Endothelial cell of umbilical vein (primary cell): ENCODE data around the gene GLUL.

Experiments
- CTCF ChIP-seq, 2 donors: IDR thresholded peaks; 1 replicate in 1 of 2; 2 replicates in 1 of 2; pipeline ENCODE4 v1.5.1; 2011; ENCODE audit warnings: low read length in 2 of 2, mild to moderate bottlenecking in 2 of 2, moderate library complexity in 2 of 2, control low read depth in 1 of 2, inconsistent platforms in 1 of 2, low read depth in 1 of 2; ENCODE audit not compliant: insufficient read depth in 1 of 2; ENCODE audit errors: extremely low read depth in 1 of 2
- EZH2 ChIP-seq: IDR thresholded peaks from 2 replicates; pipeline ENCODE4 v1.6.1; 2012; ENCODE audit warnings: borderline replicate concordance, low read depth, mild to moderate bottlenecking, moderate library complexity, low read length, inconsistent platforms; ENCODE audit not compliant: severe bottlenecking
- JUN ChIP-seq: IDR thresholded peaks from 2 replicates; pipeline ENCODE4 v1.6.1; 2011; ENCODE audit warnings: borderline replicate concordance, low read depth; ENCODE audit not compliant: insufficient read length, insufficient read depth
- MAX ChIP-seq: IDR thresholded peaks from 2 replicates; pipeline ENCODE4 v1.6.1; 2011; ENCODE audit not compliant: insufficient read depth, insufficient read length
- POLR2A ChIP-seq: IDR thresholded peaks from 2 replicates; pipeline ENCODE4 v1.6.1; 2012; ENCODE audit warnings: low read depth, mild to moderate bottlenecking, control low read depth, low read length
- POLR2AphosphoS5 ChIP-seq: IDR thresholded peaks from 2 replicates; pipeline ENCODE4 v1.6.1; 2012; ENCODE audit warnings: low read depth, mild to moderate bottlenecking, control low read depth, low read length, moderate library complexity; ENCODE audit not compliant: insufficient read depth

GRCh38 chr1:182392050-182393028, 749 bp upstream of the GLUL start:
- TF ChIP-seq CTCF (IDR thresholded peaks at IDR 0.05; ENCODE audit: extremely low read depth in 1 of 2, insufficient read depth in 1 of 2, low read depth in 1 of 2, low read length in 2 of 2) (no peak), POLR2A (no peak), POLR2AphosphoS5 (no peak), MAX (no peak), EZH2 (no peak), JUN (no peak)
